Renal cortical epithelial cell (primary cell): ENCODE data around the gene ITGAX. TPM values are rescaled to one million over a fixed set of nuclear protein-coding genes. Genes with fewer than 3 reads are reported as not detected.

Experiments used
- DNase-seq: peaks from one replicate; pipeline ENCODE4 v3.0.0-alpha.2; 2011; ENCODE audit warnings: low read depth
- total RNA-seq: library from RNA; depleted of rRNA; stranded (reverse); fragments of >200 nt; gene quantifications from 2 replicates; pipeline ENCODE4 v1.2.3, GENCODE V29; 2014

Gene ITGAX
- total RNA-seq, 1 donor from 2014 or later = 0.05 TPM

DNA sequence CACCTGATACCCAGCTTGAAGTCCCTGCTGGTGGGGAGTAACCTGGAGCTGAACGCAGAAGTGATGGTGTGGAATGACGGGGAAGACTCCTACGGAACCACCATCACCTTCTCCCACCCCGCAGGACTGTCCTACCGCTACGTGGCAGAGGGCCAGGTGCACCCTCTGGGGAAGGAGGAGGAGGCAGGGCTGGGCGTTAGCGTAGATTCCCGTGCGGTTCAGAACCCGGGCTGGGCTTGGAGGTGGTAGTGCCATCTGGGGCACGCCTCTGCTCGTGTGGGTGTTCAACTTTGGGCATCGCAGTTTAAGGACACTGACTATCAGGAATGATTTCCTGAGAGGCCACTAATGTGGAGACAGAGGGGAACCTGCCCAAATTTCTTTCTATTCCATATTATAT, 18.3 kb downstream of the ITGAX start:
- DNase-seq = no peak

DNA sequence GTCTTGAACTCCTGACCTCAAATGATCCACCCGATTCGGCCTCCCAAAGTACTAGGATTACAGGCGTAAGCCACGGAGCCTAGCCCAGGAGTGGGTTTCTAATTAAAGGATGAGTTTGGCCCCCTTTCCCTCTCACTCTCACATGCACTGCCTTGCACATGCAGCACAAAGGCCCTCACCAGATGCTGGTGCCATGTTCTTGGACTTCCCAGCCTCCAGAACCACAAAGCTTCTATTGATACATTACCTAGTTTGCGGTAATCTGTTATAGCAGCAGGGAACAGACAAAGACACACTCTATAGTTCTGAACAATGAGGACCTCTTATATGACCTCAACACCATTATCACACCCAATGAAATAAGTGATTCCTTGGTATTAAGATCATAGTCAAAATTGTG, 20.3 kb downstream of the ITGAX start:
- DNase-seq = no peak

DNA sequence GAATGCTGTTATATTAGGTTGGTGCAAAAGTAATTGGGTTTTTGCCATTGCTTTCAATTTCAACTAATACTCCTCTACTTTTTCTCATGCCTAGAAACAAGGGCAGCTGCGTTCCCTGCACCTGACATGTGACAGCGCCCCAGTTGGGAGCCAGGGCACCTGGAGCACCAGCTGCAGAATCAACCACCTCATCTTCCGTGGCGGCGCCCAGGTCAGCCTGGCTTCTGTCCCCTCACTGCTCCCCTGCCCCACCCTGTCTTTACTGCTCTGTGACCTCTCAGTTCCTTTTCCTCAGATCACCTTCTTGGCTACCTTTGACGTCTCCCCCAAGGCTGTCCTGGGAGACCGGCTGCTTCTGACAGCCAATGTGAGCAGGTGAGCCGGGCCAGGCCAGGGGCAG, 21.7 kb downstream of the ITGAX start:
- DNase-seq = no peak

DNA sequence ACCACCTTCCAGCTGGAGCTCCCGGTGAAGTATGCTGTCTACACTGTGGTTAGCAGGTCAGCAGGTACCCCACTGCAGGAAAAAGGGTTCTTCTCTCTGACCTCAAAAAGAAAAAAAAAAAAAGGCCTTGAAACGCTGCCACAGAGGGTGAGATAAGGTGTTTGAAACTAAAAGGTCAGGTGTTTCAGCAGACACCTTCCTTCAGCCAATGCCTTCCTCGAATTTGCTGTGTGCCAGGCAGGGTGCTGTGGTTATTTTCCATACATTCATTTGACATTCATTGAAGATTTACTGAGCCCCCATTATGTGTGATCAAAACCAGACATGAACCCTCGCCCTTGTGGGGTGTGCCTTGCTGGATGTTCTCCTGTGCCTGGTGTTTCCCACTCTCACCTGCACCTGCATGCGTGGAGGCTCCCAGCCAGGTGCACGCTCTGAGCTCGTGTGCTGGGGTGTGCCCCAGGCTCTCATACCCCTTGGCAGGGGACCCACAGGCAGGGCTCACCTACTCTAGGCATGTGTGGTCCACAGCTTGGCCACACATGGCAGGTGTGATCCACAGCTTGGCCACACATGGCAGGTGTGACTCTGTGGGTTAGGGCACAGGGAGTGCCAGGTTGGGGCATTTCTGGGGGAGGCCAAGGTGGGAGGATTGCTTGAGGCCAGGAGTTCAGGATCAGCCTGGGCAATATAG, 22.4 kb downstream of the ITGAX start:
- DNase-seq = no peak

DNA sequence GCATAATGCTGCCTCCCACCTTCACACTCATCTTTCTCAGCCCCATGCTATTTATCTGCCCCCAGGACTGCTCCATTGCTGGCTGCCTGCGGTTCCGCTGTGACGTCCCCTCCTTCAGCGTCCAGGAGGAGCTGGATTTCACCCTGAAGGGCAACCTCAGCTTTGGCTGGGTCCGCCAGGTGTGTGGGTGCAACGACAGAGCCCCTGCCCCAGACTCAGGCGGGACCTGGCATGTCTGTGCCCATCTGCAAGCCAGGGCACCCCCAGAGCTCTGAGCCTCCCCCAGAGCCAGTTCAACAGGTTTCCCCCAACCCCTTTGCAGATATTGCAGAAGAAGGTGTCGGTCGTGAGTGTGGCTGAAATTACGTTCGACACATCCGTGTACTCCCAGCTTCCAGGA, 25.2 kb downstream of the ITGAX start:
- DNase-seq = no peak

DNA sequence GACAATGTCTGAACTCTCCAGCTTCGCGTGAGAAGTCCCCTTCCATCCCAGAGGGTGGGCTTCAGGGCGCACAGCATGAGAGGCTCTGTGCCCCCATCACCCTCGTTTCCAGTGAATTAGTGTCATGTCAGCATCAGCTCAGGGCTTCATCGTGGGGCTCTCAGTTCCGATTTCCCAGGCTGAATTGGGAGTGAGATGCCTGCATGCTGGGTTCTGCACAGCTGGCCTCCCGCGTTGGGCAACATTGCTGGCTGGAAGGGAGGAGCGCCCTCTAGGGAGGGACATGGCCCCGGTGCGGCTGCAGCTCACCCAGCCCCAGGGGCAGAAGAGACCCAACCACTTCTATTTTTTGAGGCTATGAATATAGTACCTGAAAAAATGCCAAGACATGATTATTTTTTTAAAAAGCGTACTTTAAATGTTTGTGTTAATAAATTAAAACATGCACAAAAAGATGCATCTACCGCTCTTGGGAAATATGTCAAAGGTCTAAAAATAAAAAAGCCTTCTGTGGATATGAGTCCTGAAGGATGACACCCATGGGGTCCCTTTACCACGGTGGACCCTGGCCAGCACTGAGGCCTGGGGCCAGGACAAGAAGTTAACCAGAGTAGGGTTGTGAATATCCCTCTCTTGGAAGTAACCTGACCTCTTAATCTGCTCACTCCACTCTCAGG, 27.6 kb downstream of the ITGAX start:
- peak; percentile 7 for DNase-seq

DNA sequence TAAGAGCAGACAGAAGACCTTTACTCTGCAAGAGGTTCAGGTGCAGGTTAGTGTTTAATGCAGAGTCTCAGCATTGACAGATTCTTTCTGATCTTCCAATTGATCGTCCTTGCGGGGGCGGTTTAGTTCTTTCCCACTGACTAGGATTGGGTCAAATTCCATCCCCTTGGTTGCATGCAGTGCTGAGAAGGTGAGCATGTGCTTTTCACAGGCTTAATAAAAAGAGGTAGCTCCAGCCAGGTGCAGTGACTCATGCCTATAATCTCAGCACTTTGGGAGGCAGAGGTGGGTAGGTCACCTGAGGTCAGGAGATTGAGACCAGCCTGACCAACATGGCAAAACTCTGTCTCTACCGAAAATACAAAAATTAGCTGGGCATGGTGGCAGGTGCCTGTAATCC, 30.7 kb downstream of the ITGAX start:
- DNase-seq = no peak

DNA sequence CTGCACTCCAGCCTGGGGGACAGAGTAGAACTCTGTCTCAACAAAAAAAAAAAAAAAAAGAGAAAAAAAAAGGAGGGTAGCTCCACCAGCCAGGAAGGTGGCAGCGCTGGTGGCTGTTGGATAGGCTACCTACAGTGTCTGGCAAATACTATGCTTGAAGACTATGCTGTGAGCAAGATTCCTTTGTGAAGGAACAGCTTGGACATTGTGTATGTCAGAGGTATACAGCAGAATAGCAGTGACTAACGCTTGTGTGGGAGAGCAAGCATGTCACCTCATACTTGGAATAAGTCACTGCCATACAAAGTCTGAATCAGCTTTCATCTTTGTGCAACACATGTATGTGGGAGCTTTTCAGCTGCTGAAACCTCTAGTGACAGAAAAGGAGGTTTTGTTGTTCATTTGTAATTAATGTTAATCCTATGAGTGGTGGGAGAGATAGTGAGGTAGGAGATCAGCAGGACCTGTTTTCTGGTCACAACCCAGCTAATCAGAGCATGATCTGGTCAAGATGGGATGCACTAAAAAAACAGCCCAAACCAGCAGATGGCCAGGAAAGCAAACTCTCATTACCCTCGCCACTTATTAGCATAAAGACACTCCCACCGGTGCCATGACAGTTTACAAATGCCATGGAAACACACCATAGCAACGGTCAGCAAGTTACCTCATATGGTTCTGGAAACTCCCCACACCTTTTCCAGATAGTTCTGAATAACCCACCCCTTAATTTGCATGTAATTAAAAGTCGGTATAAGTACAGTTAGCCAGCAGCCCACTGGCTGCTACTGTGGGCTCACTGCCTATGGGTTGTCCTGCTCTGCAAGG, 31.4 kb downstream of the ITGAX start:
- DNase-seq = peak; percentile 61

DNA sequence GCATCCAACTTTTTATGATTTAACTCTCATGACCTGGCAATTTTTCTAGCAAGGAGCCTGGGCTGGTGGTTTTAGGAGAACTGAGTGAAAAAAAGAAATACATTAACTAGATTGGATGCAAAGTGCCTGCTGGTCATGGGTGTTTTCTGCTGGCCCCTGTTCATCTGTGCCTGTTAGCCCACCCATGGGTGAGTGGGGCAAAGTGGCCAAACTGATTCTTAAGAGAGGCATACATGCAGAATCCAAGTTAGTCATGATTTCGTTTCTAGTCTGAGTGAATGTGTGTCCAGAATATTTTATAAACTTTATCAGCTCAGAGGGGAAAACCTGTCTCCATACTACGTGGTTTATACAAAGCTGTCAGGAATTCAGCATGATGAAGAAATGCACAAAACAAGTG, 33.6 kb downstream of the ITGAX start:
- no peak for DNase-seq

DNA sequence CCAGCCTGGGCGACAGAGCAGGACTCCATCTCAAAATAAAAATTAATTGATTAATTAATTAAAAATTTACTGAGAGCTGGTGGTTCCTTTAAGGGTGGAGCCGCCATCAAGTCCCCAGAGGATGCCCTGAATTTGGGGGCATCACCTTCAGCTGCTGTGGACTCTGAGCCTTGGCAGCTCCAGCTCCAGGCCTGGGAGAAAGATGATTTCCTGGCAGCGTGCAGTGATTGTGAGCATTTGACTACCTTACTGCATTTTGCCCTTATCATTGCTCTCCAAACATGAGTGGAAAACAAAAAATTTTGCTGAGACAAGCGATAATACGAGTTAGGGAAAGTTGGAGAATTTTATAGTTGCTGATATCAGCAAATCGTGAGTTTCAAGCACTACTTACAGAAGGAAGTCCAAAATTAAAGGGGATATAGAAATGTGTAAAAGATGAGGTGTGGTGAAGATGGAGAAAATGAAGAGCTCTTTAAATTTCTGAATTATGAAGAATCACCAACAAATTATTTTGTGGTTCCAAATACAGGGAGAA, 35.6 kb downstream of the ITGAX start:
- no peak for DNase-seq

DNA sequence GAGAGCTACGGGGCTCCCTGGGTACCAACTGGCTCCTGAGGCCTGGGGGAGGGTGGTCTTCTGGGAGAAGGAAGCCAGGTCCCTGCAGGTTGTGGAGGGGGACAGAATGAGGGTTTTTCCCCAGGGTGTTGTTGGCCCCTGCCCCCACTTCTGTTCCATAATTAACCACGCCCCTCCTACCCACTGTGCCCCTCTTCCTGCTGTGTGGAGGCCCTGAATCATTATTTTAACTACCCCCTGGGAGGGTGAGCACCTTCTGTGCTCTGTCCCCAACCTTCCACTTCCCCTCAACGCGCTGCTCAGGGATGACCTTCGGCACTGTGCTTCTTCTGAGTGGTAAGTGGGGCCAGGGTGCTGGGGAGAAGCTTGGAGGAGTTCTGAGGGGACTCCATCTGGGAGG, 38.1 kb downstream of the ITGAX start, which contains the start of gene ITGAD:
Gene ITGAD, plus strand, starts transcription at position 280 of the 400 bp plus-strand sequence. Its CDS starts 26 bp downstream, at position 306.
- no peak for DNase-seq

DNA sequence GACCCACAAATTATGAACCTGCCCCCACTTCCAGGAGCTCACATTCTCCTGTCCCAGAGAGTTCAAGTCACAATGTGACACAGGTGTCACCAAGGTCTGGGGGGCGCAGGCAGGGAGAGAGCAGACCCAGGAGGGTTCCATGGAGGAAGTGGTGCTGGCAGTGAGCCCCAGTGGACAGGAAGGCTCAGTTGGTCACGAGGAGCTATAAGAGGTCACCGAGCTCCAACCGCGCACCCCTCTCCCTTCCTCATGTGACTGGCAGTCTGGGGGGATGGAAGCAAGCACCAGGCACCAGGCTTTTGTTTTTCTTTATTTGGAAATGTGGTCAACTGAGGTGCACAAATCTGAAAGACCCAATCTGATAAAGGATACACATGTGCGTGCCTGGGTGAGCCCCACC, 40.7 kb downstream of the ITGAX start:
- no peak for DNase-seq

DNA sequence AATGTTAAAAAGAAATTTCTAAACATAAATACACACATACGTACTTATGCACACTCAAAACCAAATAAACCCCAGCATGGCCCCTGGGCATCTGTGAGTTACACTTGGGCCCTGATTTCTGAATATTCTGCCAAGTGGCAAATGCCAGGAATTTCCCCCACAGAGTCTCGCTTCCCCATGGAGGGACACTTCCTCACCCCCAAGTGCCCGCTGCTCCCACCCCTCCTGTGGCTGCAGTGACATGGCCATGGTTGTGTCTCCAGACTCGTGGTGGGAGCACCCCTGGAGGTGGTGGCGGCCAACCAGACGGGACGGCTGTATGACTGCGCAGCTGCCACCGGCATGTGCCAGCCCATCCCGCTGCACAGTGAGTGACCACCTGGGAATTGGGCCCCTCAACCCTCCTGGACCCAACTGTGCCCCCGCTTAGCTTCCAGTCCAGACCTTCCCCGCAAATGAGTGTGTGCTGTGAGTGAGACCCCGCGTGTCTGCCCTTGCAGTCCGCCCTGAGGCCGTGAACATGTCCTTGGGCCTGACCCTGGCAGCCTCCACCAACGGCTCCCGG, 42.2 kb downstream of the ITGAX start:
- DNase-seq = no peak

DNA sequence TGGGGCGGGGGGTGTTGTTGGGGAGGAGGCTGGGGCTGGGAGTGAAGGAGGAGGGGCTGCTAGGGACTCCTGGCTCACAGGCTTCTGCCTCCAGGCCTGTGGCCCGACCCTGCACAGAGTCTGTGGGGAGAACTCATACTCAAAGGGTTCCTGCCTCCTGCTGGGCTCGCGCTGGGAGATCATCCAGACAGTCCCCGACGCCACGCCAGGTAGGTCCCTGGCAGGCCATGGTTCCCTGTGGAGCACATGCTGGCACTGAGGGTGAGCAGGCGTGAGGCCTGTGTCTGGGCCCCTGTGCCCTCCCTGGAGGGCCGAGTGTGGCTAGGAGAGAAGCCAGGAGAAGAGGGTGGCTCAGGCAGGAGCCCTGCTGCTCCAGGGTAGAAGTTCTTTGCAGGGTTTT, 42.7 kb downstream of the ITGAX start:
- DNase-seq = no peak

DNA sequence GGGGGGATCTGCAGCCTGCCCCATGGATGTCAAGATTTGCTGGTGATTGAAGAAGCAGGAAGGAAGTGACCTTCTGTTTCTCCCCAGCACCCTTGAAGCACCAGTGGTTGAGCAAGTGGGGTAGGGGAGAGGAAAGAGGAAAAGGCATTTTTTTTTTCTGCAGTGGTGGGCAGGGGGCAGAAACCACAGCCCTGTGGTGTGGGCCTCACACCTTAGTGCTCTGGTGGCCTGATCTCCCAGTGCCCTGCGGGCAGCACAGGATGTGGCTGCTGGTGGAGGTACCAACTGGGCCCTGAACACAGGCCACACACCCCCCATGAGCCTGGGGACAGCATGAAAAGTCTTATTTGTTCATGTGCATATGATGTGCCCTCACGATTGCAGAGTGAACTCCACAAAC, 45.2 kb downstream of the ITGAX start:
- DNase-seq = no peak

DNA sequence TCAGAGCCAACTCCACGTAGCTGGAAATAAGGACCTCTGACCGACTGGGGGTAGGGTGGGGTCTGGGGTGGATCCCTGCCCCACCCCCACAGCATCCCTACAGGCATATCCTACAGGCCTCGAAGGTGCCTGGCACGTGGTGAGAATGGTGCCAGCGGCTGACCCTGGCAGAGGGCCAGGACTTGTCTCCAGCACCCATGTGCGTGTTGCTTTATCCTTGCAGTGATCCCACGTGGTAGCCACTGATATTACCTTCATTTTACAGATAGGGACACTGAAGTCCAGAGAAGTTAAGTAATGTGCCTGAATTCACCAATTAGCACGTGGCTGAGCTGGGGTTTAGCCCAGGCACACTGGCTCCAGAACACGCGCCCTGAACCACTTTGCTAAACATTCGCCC, 46.5 kb downstream of the ITGAX start:
- DNase-seq = no peak

DNA sequence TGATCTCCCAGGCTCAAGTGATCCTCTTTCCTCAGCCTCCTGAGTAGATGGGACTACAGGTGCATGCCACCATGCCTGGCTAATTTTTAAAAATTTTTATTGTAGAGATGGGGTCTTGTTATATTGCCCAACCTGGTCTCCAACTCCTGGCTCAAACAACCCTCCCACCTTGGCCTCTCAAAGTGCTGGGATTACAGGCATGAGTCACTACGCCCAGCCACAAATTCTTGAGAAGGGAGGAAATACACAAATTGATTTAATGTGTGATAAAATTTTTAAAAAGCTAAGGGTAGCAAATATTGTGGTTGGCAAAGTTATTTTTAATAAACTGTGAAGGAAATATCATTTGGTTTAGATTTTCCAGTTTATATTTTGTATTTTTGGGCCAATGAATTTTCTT, 47.7 kb downstream of the ITGAX start:
- no peak for DNase-seq

DNA sequence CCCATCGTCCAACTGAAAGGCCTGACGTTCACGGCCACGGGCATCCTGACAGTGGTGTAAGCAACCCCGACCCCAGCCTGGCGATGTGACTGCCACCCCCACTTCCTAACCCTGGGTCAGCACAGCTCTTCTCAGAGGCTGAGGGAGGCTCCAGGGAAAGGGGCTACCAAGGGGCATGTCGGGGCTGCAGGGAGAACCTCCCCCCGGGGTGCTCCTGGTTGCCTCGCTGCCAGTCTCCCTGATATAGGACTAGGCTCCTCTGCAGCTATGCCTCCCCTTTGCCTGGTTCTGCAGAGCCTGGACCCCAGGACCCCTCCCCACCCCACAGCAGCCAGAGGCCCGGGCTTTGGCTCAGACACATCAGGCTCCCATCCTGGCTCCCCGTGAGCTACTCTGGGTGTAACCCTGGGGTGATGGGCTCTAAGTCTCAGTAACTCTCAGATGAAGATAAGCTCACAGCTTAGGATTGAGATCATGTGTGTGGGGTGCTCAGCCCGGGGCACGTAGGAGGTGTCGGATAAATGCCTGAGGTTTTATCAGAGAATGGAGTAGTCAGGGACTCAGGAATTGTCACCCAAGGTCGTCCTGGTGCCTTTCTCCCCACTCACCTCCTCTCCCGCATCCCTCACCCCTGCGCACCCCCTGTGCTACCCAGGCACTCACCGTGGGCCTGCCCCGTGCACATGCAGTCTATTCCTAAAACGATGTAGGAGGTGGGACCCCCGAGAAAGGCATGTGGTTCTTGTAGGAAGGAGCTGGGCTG, 48.8 kb downstream of the ITGAX start:
- no peak for DNase-seq

DNA sequence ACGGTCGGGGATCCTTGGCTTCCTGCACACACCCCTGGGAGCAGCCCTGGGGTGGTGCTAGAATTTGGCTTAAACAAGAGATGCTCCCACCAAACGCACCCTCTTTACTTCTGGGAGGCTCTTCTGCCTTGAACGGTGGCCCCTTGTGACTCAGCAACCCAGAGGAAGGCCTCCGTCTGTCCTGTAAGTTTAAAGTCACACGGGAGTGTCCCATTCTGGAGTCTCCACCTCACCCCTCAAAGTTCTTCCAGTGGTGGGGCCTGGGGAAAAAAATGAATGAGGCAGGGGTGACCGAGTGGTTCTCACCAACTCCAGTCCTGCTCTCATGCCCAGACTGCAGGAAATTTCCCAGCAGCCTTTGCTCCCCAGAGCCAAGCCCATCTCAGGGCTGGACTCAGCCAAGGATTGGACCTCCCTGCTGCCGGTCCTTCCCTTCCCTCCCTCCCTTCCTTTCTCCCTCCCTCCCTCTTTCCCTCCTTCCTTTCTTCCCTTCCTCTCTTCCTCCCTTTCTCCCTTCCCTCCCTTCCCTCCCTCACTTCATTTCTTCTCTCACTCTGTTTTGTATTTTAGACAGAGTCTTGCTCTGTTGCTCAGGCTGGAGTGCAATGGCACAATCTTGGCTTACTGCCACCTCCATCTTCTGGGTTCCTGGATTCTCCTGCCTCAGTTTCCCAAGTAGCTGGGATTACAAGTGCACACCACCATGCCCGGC, 49.5 kb downstream of the ITGAX start:
- no peak for DNase-seq

DNA sequence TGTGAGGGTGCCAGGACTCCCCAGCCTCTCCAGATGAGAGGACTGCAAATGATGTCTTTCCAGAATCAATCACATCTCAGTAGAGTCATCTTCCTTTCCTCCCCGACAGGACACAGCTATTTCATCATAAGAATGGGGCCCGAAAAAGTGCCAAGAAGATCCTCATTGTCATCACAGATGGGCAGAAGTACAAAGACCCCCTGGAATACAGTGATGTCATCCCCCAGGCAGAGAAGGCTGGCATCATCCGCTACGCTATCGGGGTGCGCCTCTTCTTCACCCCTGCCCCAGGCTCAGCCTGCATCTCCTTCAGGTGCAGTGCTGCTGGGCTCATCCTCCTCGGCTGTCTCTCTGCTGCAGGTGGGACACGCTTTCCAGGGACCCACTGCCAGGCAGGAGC, 52.4 kb downstream of the ITGAX start:
- DNase-seq = no peak

DNA sequence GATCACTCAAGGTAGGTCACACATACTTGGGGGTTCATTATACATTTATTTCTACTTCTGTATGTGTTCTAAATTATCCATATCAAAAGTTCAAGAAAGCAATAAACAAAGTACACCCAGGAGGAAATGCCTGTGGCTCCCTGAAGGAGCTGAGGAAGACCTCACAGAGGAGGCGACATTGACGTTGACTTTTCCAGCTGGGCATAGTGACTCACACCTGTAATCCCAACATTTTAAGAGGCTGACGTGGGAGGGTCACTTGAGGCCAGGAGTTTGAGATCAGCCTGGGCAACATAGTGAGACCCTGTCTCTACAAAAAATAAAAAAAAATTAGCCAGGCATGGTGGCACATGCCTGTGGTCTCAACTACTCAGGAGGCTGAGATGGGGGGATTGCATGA, 54.5 kb downstream of the ITGAX start:
- no peak for DNase-seq
